Left renal pelvis (tissue), 4 donors: ENCODE measurements around the gene SLC31A2. TPM values are rescaled to one million over a fixed set of nuclear protein-coding genes. Genes with fewer than 3 reads are reported as not detected.
"Not testable (repeated sequence)": the region's sequence is repeated elsewhere in the genome, so short reads cannot be mapped to it uniquely, and the experiment has no call there.

Experiments used
- DNase-seq, 4 donors: peaks; one replicate each; pipeline ENCODE4 v3.0.0-alpha.2; 2013; ENCODE audit warnings: low read depth in 4 of 4, low spot score in 3 of 4
- polyA plus RNA-seq, 4 donors: library from polyadenylated mRNA; unstranded; fragments of 120-200 nt; gene quantifications; one replicate each; pipeline ENCODE4 v1.2.1, GENCODE V29; 2013; ENCODE audit not compliant: insufficient read length in 4 of 4

SLC31A2 gene
- polyA plus RNA-seq, 4 donors = 2.4 to 4.2 (median 3.5) TPM

DNA sequence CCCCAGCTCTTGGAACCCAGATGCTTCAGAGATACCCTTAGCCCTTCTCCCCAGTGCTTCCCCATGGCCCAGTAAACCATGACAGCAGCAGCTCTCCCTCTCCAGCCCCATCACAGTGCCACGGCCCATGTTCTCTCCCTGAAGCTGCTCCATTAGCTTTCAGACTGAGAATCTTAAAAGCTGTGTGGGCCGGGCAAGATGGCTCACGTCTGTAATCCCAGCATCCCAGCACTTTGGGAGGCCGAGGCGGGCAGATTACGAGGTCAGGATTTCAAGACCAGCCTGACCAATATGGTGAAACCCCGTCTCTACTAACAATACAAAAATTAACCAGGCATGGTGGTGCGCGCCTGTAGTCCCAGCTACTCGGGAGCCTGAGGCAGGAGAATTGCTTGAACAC is 1.2 kb upstream of the SLC31A2 start:
- DNase-seq = not testable (repeated sequence)

DNA sequence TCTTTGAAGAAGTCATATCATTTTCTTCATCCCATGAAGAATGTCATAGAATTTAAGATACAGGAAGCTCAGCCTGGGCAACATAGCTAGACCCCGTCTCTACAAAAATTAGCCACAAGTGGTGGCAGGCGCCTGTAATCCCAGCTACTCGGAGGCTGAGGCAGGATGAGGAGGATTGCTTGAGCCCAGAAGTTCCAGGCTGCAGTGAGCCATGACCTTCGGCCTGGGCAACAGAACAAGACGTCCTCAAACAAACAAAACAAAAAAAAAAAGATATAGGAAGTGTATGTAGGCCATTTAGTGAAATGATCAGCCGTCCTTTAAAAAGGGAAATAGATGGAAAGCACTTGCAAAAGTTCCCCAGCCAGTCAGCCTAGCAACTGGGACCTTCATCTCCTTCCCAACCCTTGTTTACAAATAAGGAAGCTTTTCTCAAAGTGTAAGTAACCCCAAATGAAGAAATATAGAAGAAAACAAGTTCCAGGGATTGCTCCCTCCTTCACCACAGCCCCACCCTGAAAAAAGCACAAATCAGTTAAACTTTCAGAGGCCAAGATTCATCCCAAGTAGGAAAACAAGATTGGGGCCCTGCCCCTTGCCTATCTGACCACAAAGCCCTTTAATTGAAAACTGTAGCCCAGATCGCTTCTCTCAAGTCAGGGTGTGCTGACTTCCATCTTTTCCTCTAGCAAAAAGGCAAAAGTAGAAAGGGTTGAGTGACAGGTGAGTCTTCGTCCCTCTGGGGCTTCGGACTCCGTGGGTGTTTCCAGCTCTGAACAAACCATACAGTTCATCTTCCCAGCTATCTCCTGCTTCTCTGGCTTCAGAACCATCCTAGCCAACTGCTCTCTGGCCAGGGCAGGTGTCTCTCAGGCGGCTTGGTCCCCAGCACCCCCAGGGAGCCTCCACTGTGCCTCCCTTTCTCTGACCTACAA is 1.2 kb downstream of the SLC31A2 start:
- DNase-seq = no peak

DNA sequence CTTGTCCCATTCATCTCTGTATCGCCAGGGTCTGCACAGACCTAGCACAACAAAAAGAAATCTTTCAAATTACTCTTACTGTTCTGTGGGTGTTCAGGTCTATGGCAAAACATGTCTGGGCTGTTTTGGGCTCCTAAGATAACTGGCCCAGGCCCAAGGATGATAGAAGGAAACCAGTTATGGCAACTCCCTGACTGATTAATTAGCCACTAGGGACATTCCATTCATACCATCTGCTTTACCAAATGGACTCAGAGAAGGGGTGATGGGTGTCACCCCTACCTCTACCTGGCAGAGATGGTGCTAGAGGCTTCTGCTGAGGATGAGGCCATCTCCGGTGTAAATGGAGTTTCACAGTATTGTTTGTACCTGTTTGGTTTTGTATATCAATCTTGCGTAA is 1.9 kb downstream of the SLC31A2 start:
- DNase-seq = no peak

DNA sequence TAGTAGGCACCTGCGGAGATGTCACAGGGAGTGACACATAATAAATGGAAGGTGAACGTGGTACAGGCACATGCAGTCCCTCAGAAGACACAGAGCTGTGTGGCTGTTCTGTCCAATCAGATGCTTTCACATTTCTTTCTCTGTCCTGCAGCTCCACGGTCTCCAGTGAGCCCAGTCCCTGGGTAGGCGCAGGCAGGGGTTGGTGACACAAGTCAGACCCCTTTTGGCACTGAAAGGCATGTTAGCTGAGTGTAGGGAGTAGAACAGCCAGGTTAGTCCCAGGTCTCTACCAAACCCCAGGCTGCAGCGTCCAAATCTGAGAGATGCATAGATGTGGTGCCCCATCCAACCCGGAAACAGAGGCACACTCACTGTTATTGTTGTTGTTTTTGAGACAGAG is 2.8 kb downstream of the SLC31A2 start:
- DNase-seq = no peak

DNA sequence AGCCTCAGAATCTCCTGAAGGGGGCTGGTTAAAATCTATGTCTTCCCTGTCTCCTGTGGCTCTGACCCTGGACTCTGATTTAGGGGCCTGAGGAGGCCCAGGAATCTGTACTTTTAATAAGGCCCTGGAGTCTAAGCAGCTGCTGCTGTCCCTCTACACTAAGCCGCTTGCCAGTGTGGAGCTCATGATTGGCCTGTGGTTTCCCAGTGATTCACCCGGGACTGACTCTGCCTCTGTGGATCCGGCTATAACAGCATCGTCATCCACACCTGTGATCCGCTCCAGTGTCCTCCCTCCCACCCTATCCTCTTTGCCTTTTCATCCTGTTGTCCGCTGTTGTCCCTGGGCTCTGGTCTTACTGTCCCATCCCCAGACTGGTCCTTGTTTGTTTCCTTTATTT is 3.7 kb downstream of the SLC31A2 start:
- no peak for DNase-seq

DNA sequence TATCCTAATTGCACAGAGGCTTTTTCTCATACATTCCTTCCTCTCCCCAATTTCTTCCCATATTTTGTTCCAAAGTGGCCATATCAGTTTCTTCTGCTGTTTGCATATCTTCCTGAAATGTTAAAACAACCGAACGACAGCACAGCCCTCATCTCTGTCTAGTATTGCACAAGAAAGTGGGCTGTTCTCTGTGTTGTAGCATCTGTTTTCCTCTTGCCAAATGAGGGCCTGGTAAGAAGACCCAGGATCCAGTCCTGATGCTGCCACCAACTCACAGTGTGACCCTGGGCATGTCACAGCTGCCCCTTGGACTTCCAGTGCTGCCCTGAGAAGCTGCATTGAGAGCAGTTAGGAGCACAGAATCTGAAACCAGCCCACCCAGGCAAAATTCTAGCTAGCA is 4.1 kb downstream of the SLC31A2 start:
- no peak for DNase-seq

DNA sequence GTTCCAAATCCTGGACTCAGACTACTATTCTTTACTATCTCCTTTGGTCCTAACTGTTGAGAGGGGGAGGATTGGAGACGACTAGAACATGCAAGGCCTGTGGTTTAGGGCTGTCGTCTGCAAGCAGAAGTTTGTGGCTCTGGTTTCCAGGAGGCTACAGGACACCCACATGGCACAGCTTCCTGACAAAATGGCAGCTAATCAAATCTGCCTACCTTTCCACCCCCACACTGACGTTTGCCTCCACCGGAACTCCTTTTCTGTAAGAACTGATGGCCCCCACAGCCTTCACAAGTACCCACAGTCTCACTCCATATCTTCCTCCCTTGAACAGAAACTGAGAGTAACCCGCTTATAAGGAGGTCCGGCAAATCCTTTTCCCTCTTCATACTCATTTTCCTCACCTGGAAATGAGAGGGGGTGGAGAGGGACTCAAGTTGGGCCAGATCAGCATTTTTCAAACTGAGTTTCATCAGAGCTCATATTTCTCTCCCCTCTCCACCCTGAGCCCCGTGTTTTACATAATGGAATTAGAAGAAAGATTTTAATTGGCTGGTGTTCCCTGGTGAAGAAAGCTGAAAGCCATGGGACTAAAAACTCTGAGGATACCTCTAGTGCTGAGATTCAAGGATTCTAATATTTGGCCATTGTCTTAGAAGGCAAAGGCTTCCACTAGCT is 5.2 kb downstream of the SLC31A2 start:
- DNase-seq = no peak

DNA sequence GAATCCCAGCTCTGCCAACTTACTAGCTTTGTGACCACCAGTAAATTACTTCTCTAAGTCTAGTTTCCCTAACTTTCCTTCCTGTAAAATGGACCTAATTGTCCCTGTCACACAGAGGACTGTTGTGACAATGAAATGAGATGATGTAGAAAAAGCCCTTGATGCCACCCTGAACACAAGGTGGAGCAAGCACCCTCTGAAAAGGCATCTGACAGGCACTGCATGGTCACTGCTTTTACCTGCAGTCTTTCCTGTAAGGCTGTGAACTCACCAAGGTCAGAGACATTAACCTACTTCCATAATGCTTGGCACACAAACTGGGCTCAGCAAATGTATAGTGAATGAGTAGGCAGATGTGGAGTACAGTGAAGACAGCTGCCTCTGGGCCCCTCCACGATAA is 6.1 kb downstream of the SLC31A2 start:
- DNase-seq = no peak

DNA sequence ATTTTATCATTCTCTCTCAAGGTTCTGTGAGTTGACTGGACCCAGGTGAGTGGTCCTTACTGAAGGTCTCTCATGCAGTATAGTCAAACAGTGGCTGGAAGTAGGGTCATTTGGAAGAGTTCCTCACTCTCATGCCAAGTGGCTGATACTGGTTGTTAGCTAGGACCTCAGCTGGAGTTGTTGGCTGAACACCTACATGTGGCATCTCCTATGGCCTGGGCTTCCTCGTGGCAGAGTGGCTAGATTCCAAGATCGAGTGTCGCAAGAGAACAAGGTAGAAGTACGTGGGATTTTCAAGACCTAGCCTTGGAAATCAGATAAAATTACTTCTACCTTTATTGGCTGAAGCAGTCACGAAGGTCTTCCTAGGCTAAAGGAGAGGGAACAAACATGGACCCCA is 7.6 kb downstream of the SLC31A2 start:
- no peak for DNase-seq

DNA sequence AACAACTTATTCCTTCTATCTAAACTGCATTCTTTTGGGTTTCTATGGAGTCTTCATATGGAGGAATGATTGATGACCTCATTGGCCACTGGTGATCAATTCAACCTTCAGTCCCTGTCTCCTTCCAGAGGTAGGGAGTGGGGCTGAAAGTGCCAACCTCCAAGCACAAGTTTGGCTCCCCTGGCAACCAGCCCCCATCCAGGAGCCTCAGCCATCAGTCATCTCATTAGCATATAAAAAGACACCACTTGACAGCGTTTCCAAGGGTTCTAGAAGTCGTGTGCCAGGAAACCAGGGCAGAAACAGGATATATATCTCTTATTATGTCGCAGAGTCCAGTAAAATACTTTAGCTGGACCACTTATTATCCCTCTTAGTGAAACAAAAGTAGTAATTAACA is 9.8 kb downstream of the SLC31A2 start:
- DNase-seq = no peak

DNA sequence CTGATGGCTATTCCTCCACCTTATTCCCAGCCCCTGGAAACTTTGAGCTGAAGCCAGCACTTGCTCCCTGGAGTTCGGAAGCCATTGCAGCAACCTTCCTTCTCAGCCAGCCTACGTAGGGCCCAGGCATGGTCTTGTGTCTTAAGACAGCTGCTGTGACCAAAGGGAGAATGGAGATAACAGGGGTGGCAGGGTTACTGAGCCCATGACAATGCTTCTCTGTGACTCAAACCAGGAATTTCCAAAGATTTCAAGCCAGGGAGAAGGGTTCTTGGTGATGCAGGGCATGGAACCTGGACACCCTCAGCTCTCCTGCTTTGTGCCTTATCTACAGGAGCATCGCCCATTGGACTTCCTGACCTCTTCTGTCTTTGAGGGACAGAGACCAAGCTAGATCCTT is 12.2 kb downstream of the SLC31A2 start:
- DNase-seq = no peak

DNA sequence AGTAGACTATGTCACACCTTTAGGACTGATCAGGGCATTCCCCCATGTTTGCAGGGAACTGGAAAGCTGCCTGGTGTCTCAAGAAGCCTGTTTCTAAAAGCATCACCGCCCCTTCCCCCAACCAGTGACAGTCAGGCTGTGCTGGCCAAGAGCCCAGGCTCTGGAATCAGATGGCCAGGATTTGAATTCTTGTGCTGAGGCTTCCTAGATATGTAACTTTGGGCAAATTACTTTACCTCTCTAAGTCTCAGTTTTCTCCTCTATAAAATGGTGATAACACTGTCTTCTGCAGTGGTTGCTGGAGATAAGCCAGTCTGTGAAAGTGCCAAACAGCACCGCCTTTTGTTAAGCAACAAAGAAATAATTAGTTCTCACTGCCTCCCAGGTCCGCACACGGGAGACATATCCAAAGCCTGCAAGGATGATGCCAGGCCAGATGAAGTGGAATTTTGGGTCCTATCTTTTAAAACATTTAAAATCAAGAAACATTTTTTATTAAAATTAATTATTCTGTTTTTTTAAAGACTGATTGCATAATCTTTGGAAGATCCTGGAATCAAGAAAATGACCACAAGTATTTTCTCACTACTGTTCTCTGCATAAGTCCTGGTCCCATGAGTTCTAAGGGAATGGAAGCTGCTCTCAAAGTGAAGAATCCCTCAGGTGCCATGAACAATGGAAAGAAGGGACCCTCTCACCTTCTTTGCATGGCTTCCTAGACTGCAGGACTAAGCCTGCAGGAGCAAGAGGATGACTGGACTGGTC is 13.9 kb downstream of the SLC31A2 start:
- DNase-seq = no peak

DNA sequence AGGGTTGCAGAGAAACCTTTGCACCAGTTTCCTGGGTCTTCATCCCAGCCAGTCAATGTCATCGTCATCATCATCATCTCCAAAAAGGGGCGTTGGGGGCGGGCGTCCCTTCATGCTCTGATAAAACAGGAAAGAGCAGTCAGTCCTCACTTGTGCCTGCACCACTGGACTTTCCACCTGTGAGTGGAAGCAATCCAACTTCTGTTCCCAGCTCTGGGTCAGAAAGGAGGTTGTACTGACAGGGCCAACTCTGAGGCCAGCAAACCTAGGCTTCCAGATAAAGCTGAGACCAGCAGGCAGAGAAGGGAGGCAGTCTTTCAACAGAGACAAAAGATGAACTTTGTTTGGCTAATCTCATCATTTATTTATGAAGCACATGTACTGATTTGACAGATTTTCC is 15.2 kb downstream of the SLC31A2 start:
- no peak for DNase-seq

DNA sequence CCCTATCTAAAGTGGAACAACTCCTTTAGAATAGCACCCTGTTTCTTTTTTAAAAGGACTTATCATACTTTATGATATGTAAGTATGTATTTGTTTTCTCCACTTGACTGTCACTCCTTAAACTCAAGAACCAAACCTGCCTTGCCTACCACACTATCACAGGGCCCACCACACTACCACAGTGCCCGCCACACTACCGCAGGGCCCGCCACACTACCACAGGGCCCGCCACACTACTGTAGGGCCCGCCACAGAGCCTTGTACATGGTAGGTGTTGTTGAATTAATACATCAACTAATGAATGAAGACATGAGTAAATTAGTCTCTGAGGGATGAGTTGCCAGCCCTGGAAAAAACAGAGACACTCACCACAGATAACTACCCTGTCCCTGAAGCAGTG is 18.0 kb downstream of the SLC31A2 start:
- DNase-seq = no peak

DNA sequence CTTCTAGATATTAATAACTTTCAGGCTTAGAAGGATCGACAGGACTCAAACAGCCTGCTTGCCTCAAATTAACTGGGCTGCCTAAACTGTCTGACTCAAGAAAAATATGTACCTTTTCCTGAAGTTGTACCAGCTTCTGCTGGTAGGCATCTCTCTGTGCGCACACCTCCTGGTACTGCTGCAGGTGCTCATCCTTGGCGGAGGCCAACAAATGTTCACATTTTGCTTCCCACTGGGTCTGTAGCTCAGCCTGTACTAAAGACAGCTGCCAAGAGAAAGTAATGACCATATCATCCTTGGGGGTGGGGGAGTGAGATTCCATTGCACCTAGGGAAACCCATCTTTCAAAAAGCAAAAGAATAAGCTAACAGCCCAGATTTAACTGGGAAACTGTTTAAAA is 22.5 kb downstream of the SLC31A2 start:
- DNase-seq = no peak

DNA sequence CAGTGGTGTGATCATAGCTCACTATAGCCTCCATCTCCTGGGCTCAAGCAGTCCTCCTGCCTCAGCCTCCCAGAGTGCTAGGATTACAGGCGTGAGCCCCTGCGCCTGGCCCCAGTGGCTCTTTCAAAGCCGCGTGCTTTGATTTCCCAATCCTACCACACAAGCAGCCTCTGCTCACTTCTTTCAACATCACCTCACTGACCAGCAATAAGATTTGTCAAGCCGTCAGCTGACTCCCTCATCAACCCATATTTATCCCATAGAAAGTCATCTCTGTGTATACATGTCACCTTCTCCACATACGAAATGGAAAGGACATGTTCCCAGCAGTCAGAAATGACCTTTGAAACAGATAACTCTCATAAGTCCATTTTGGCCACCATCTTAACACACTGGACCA is 26.0 kb downstream of the SLC31A2 start:
- no peak for DNase-seq

DNA sequence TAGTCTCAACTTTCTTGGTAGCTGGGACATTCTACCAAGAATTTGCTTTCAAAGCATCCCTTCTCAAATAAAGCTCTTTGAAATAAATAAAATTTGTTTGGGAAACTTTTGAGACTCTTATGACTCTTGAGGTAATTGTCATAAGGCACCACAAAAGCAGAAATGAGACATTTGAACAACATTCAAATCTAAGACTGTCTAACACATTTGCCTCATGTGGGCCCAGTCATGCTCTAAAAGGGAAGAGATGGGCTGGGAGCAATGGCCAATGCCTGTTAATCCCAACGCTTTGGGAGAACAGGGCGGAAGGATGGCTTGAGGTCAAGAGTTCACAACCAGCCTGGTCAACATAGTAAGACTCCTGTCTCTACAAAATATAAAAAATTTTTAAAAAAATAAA is 26.4 kb downstream of the SLC31A2 start:
- DNase-seq = no peak

DNA sequence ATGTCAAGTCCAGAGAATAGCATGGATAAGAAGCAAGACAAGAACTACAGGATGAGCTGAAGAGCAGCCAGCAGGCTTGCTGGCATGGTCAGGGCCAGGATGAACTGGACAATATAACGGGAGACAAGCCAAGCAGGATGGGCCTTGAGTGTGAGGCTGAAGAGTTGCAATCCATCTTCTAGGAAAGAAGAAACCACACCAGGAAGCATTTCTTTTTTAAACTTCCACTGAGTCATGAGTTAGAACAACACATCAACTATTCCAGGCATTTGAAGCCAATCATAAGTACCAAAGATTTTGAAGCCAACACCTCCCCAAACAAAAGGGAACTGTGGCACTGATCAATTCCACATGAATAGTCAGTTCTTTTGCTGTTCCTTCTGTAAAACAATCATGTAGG is 27.3 kb downstream of the SLC31A2 start:
- DNase-seq = no peak

DNA sequence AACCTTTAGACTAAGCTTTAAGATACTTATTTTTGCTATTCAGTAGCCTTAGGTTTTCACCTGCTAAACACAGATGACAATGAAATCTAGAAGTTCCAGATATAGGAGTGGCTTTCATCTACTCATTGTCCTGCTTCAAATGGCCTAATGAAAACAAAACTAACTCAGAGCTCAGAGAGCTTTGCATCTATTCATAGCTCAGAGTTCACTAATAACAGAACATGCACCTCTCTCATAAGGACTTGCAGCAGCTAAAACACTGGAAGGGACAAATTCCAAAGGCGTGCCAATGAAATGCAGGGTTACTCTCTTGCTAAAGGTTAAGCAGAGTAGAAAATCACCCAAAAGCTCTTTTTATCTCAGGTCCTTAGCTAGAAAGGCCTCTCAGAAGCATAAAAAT is 29.0 kb downstream of the SLC31A2 start:
- DNase-seq = no peak

DNA sequence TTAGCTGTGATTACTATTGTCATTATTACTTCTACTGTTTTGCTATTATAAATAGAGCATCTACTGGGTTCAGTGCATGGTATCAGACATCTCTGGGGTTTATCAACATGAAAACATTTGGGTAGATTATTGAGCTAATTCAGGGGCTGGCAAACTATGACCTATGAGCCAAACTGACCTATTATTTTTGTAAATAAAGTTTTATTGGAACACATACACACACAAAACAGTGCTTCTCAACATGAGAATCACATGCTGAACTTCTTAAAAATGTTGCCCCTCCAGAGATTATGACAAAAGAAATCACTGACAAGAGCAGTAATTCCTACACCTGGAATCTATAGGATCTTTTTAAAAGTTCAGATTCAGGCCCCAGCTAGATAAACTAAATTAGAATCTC is 30.4 kb downstream of the SLC31A2 start:
- DNase-seq = no peak

DNA sequence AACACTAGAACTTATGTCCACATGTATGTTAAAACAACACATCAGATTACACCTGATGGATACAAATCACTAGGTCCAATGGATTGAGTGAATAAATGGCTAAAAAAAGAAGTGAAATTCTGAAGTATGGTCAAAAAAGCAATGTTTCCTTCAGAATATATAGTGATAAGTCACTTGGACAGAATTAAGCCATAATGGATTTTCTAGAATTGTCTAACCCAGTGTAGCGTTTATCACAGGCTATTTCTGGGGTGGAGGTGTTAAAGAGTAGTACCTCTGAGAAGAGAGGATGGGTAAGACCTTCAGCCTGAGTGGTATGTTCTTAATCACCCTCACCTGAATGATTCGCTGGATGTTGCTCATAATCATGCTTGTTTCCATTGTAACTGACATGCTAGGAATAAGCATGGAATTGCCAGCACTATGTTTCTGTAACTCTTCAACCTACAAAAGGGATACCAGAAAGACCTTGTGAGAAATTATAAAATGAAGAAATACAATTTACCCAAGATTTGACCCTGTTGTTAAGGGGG is 33.2 kb downstream of the SLC31A2 start:
- no peak for DNase-seq
